ENCODE measurements around the gene CERS6.

CERS6 gene

DNA sequence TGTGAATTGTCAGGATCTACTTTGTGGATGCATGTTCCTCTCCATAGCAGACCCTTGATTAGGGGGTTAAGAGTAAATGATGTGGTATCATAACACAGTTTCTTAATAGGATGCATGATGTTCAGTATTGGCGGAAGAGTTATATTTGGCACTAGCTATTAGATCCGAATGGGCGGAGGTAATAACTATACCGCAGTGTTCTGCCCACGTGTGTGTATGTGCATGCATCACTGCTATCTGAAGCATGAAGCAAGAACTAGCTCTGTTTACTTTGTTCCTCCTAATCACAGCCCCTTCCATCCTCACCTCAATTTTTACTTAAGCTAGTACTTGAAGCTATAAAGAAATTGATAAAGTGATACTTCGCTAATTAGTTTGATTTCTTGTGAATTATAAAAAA lies 186.8 kb downstream of the CERS6 start:
- TF ChIP-seq ZFX (IDR thresholded peaks at IDR 0.05; ENCODE audit: borderline replicate concordance), result no peak
- TF ChIP-seq, protein P1, sequence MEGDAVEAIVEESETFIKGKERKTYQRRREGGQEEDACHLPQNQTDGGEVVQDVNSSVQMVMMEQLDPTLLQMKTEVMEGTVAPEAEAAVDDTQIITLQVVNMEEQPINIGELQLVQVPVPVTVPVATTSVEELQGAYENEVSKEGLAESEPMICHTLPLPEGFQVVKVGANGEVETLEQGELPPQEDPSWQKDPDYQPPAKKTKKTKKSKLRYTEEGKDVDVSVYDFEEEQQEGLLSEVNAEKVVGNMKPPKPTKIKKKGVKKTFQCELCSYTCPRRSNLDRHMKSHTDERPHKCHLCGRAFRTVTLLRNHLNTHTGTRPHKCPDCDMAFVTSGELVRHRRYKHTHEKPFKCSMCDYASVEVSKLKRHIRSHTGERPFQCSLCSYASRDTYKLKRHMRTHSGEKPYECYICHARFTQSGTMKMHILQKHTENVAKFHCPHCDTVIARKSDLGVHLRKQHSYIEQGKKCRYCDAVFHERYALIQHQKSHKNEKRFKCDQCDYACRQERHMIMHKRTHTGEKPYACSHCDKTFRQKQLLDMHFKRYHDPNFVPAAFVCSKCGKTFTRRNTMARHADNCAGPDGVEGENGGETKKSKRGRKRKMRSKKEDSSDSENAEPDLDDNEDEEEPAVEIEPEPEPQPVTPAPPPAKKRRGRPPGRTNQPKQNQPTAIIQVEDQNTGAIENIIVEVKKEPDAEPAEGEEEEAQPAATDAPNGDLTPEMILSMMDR (IDR thresholded peaks at IDR 0.05), result no peak
- H3K27ac ChIP-seq, result no peak overlapping the region

DNA sequence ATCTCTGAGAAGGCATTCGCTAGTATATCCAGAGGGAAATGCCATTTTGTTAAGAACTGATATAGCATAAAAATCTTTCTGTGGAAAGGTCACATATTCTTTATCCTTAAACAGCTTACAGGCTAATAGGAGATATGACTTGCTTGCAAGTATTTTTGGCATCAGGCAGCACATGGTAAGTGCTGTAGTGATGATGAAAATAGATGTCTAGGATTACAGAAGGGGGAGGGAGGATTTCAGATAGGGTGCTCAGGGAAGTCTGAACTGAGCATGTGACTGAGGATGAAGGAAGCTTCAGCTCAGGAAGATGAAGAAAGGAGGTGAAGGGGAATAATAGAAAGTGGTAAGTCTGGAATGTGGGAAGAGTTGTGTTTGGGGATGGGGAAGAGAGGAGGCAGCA lies 187.9 kb downstream of the CERS6 start:
- TF ChIP-seq ZFX (IDR thresholded peaks at IDR 0.05; ENCODE audit: borderline replicate concordance), result no peak
- TF ChIP-seq, protein P1 (IDR thresholded peaks at IDR 0.05), result no peak
- no peak overlapping the region for H3K27ac ChIP-seq

DNA sequence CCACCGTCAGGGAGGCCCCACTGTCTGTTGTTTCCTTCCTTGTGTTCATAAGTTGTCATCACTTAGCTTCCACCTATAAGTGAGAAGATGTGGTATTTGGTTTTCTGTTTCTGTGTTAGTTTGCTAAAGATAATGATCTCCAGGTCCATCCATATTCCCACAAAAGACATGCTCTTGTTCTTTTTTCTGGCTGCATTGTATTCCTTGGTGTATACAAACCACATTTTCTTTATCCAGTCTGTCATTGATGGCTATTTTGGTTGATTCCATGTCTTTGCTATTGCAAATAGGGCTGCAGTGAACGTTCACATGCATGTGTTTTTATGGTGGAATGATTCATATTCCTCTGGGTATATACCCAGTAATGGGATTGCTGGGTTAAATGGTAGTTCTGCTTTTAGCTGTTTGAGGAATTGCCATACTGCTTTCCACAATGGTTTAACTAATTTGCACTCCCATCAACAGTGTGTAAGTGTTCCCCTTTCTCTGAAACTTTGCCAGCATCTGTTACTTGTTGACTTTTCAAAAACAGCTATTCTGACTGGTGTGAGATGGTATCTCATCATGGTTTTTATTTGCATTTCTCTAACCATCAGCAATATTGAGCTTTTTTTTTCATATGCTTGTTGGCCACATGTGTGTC lies 189.7 kb downstream of the CERS6 start:
- TF ChIP-seq, protein P1 (IDR thresholded peaks at IDR 0.05), result no peak
- no peak for TF ChIP-seq ZFX (IDR thresholded peaks at IDR 0.05; ENCODE audit: borderline replicate concordance)
- no peak overlapping the region for H3K27ac ChIP-seq

DNA sequence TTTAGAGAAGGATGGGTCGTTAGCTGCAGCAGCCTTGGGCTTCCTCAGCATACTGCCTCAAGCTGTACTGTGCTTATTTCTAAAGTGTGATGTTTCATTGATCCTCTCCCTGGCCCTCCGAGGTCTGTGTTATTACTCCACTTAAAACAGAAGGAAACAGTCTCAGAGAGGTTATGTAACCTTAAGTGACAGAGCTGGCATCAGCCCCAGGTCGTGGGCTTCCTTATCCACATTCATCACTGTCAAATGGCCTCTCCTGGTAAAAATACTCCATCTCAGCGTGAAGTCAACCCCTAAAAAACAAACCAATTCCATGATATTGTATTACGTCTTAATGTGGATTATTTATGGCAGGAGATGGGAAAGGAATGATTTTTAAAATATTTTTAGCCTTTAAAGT lies 193.0 kb downstream of the CERS6 start:
- TF ChIP-seq ZFX (IDR thresholded peaks at IDR 0.05; ENCODE audit: borderline replicate concordance), result no peak
- TF ChIP-seq, protein P1 (IDR thresholded peaks at IDR 0.05), result no peak
- H3K27ac ChIP-seq, result no peak overlapping the region

DNA sequence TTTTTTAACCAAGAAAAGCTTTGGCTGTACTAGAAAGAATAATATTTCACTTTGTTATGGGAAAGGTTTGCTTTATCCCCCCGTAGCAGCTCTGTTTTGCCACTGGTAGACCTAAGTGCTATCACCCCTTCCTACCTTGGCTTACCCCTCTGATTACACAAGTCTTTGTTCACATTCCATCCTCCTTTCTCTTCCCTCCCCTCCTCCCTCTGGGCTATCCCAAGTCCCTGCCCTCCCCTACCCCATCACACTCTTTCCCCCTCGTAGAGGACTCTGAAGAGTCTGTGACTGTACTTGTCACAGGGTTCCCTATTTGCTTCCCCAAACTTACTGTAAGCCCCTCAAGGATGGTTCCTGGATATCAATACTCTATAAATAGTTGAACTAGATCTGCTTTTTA lies 193.5 kb downstream of the CERS6 start:
- H3K27ac ChIP-seq, result no peak overlapping the region
- TF ChIP-seq, protein P1 (IDR thresholded peaks at IDR 0.05), result no peak
- TF ChIP-seq ZFX (IDR thresholded peaks at IDR 0.05; ENCODE audit: borderline replicate concordance), result no peak

DNA sequence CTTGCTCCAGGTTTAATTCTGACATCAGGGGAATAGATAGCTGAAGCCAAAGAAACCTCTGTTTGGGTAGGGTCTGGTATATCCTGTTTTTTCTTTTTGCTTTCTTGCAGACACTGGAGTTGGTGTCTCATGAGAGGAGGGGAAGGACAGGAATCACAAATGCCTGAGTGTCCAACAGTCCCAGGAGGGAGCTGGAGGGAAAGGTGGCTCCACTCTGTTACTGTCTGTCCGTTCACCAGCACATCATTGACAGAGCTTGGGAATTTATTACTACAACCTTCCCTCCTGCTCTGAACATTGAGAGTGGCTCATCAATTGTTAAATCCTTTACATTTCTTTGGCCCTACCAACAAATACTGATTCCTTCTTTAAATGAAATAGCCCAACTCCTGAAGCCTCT lies 194.1 kb downstream of the CERS6 start:
- H3K27ac ChIP-seq, result no peak overlapping the region
- TF ChIP-seq ZFX (IDR thresholded peaks at IDR 0.05; ENCODE audit: borderline replicate concordance), result no peak
- TF ChIP-seq, protein P1 (IDR thresholded peaks at IDR 0.05), result no peak

DNA sequence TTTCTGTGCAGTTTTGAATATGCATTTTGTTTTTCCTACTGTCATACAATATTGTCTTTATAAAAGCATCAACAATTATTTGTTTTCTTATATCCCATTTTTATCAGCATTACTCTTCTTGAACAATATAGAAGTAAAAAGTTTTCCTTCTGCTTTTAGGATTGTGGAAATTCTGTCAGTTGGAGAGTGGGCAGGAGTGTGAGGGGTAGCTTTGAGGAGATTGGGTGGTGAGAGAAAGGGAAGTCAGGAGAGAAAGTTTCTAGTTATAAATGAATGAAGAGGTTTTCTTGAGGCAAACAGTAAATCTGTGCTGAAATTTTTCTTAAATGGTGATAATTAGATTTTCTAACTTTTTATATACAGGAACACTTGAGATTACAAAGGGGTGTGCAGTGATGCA lies 194.7 kb downstream of the CERS6 start:
- H3K27ac ChIP-seq, result no peak overlapping the region
- TF ChIP-seq, protein P1 (IDR thresholded peaks at IDR 0.05), result no peak
- no peak for TF ChIP-seq ZFX (IDR thresholded peaks at IDR 0.05; ENCODE audit: borderline replicate concordance)

All from 22Rv1 (cell line).